ENCODE measurements around the gene MYCBP2.
"Not testable (repeated sequence)": the region's sequence is repeated elsewhere in the genome, so short reads cannot be mapped to it uniquely, and the experiment has no call there.

The MYCBP2 gene

DNA sequence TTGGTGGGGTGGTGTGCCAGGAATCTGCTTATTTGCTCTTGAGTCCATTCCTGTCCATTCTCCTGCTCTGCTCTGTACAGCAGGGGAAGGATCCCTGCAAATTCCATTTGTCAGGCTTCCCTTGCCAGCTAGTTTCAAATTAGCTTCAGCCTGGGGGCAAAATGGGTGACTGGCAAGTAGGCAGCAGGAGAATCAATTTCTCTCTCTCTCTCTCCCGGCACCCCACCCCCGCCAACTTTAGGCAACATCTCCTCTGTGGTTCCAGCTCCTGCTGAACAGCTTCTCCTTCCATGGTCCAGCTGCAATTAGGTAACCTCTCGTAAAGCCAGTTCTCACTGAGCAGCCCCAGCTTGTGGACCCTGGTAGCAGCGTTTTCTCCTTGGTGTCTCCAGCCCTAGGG is 6.7 kb upstream of the MYCBP2 start:
- no peak for DNase-seq

DNA sequence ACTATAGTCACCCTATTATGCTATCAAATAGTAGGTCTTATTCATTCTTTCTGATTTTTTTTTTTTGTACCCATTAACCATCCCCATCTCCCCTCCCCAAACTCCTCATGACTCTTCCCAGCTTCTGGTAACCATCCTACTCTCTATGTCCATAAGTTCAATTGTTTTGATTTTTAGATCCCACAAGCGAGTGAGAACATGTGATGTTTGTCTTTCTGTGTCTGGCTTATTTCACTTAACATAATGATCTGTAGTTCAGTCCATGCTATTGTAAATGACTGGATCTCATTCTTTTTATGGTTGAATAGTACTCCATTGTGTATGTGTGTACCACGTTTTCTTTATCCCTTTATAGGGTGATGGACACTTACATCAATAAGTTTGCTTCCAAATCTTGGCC is 4.5 kb upstream of the MYCBP2 start:
- DNase-seq: no peak

- peak; percentile 21 for DNase-seq
These were observed 3.2 kb upstream of the MYCBP2 start for GRCh38 chr13:77329911-77330584.

DNA sequence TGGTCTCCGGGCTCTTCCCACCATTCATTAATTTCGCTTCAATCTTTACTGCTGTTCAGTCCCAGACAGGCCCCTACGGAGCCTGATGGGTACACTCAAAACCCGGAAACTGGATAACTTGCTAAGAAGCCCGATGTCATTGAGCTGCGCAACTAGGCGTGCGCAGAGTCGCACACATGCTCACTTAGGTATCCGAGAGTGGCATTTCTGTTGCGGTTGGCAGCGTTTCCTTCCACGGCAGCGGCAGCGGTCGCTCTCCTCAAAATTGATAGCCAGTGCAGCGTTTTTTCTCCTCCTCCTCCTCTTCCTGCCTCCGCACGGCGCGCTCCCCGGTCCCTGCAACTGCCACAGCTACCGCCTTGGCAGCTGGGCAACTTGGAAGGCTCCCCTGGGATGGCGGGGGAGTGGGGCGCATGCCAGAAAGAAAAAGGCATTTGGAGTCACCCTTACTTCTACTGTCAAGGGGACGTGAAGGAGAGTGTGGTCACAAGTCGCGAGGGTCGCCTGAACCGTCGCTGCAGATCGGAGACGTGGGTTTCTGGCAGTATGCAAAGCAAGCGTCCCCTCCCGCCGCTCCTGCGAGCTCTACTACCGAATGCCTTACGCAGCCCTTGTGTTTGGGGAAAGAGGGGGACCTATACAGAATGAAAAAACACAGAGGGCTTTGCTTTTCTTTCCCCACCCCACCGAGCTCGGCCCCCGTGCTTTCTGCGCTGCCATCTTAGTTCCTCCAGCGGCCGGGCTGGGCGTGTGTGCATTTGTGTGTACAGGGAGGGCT is 2.4 kb upstream of the MYCBP2 start:
- peak; percentile 93 for DNase-seq

GRCh38 chr13:77328819-77329132 is 1.9 kb upstream of the MYCBP2 start:
- DNase-seq: no peak

GRCh38 chr13:77325371-77325980 is 1.4 kb downstream of the MYCBP2 start:
- DNase-seq: peak; percentile 52

- DNase-seq: no peak
These were observed 3.0 kb downstream of the MYCBP2 start for GRCh38 chr13:77323858-77324257.

- DNase-seq: no peak
These were observed 7.4 kb downstream of the MYCBP2 start for GRCh38 chr13:77319536-77319935.

- no peak for DNase-seq
These were observed 8.2 kb downstream of the MYCBP2 start for GRCh38 chr13:77318741-77319140.

- no peak for DNase-seq
These were observed 10.5 kb downstream of the MYCBP2 start for GRCh38 chr13:77316430-77316829.

GRCh38 chr13:77315509-77315908 is 11.4 kb downstream of the MYCBP2 start:
- not testable (repeated sequence) for DNase-seq

GRCh38 chr13:77313923-77314322 is 13.0 kb downstream of the MYCBP2 start:
- no peak for DNase-seq

GRCh38 chr13:77312311-77312710 is 14.6 kb downstream of the MYCBP2 start:
- DNase-seq: no peak

DNA sequence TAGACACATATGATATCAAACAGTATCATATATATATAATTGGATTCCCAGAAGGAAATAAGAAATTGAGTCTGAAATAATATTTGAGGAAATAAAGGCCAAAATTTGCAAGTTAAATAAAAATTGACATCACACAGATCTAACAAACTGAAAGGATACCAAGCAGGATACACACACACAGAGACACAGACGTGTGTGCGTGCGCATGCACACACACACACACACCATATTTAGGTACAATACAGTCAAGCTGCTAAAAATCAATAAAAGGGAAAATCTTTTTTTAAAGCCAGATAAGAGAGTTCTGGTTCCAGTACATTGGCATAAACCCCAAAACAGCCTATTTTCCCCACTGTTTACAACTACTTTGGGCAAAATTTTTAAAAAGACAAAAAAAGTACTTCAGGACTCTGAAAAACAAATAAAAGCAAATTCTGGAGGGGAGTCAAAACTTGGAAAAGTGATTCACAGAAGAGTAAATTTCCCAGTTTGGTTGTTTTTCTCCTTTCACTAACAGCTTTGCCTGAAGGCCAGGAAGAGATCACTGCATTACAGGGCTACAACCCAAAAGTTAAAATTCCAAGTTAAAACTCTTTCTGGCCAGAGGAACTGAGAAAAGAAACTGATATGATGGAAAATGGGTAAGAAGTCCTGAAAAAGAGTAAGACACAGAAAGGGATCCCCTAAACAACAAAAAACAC is 16.2 kb downstream of the MYCBP2 start:
- DNase-seq: no peak

- DNase-seq: no peak
These were observed 16.7 kb downstream of the MYCBP2 start for GRCh38 chr13:77310161-77310560.

- no peak for DNase-seq
These were observed 17.6 kb downstream of the MYCBP2 start for GRCh38 chr13:77309254-77309653.

DNA sequence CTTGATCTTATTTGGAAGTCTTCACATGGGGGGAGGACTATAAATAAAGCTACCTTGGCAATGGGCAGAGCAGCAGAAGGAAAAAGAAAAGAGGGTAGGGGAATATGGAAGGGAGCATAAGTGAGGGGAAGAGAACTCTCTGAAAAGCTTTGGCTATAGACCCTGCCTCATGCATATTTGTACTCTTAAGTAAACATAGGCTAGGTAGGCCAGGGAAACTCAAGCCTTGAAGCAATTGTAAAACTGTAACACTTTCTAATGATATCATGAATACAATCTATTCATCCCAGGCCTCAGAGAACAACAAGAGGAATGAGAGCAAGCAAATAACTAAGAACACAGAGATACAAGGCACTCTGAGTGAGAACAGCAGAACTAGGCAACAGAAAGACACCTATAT is 20.4 kb downstream of the MYCBP2 start:
- DNase-seq: no peak

- no peak for DNase-seq
These were observed 21.6 kb downstream of the MYCBP2 start for GRCh38 chr13:77305266-77305665.

DNA sequence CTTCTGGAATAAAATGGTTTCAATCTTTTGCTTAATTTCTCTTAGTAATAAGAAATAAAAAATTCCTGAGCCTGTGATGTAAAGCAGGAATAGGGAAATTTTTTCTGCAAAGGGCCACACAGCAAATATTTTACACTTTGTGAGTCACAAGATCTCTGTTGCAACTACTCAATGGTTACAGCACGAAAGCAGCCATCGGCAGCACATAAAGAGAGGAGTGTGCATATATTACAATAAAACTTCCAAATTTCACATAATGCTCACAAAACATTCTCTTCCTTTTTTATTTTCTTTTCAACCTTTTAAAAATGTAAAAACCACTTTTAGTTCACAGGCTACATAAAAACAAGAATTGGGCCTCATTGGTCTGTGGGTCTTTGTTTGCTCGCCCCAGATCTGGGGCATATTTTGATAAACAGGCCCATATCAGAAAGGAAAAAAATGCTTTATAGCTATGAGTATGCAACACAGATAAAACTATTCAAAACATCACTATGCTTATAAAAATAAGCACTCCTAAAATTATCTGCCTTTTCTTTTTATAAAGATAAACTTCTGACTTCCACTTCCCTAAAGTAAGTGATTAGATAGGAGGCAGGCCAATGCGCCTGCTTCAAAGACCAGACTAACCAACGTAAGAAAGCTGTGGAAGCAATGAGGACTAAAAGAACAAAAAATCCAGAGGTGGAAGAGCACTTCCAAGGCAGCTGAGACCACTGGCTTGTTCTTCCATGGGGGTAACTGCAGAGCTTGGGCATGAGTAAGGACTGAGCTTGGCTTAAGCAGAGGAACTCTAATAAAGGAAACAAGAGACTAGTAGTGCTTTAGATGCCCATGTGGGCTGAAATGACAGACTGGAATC is 26.5 kb downstream of the MYCBP2 start:
- no peak for DNase-seq

GRCh38 chr13:77299587-77299986 is 27.3 kb downstream of the MYCBP2 start:
- no peak for DNase-seq

GRCh38 chr13:77298426-77298825 is 28.5 kb downstream of the MYCBP2 start:
- DNase-seq: no peak

DNA sequence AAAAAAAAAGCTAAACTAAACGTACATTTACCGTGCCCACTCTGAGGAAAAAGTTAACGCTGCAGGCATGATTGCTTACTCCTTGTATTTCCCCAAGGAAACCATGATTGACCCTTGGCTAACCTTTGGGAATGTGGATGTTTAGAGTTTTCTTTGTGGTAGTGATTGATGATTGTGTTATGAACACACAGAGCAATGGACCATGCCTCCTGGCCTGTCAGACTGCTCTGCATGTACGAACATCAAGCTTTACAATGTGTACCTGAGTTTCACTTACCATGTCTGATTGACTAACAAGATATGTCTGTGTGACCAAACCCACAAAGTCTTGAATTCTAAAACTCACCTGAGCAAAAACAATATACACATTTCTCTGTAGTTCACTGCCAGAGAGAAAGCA is 35.1 kb downstream of the MYCBP2 start:
- DNase-seq: no peak

- no peak for DNase-seq
These were observed 36.6 kb downstream of the MYCBP2 start for GRCh38 chr13:77290342-77290741.

All from CD4-positive, alpha-beta T cell treated with Interleukin-12 subunit alpha and Interleukin-12 subunit beta, for 1 hour (primary cell).